ENCODE data around the gene SLC4A1AP. TPM values are rescaled to one million over a fixed set of nuclear protein-coding genes. Genes with fewer than 3 reads are reported as not detected.
"Not testable (repeated sequence)": the region's sequence is repeated elsewhere in the genome, so short reads cannot be mapped to it uniquely, and the experiment has no call there.

Gene SLC4A1AP
- total and polyA plus RNA-seq, 2 donors (not counting 1 experiment from before 2014, with no cell fraction given): 8.9 to 23.1 TPM

DNA sequence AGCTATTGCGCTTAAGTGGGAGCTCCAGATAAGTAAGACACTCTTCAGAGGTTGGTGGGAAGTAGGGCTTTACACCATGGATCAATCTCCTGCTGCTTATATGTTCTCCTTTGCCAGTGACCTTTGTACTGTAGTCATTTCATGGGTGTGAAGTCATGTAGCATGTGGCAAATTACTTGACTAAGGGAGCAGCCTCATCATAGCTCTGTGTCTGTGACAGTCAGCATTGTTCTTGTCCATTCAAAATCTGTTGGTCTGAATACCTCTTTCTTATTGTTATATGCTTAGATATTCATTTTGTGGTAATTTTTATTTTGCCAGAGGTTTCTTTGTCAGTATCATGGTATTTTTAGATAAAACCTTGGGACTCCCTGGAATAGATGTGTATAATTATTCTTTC lies 18.2 kb downstream of the SLC4A1AP start:
- Mint-ChIP-seq H3K9me3 (ENCODE audit: insufficient read depth) (no peaks in the 10 kb centered on the region), H3K27ac (no peak overlapping the region), H3K4me1 (peaks cover 5% of the 10 kb centered on the region), H3K27me3 (no peaks in the 10 kb centered on the region), H3K4me3 (no peak overlapping the region)
- TF ChIP-seq, protein P1, sequence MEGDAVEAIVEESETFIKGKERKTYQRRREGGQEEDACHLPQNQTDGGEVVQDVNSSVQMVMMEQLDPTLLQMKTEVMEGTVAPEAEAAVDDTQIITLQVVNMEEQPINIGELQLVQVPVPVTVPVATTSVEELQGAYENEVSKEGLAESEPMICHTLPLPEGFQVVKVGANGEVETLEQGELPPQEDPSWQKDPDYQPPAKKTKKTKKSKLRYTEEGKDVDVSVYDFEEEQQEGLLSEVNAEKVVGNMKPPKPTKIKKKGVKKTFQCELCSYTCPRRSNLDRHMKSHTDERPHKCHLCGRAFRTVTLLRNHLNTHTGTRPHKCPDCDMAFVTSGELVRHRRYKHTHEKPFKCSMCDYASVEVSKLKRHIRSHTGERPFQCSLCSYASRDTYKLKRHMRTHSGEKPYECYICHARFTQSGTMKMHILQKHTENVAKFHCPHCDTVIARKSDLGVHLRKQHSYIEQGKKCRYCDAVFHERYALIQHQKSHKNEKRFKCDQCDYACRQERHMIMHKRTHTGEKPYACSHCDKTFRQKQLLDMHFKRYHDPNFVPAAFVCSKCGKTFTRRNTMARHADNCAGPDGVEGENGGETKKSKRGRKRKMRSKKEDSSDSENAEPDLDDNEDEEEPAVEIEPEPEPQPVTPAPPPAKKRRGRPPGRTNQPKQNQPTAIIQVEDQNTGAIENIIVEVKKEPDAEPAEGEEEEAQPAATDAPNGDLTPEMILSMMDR (IDR thresholded peaks at IDR 0.05): no peak
- TF ChIP-seq EZH2 (IDR thresholded peaks at IDR 0.05; ENCODE audit: borderline replicate concordance, insufficient read depth, low read depth, low read length, poor library complexity, severe bottlenecking): no peak
- Histone ChIP-seq H3K9me3 (ENCODE audit: control extremely low read depth in 1 of 3, control insufficient read depth in 2 of 3, insufficient read depth in 1 of 3, low read length in 2 of 3) (no peaks in the 10 kb centered on the region), H3K4me1 (ENCODE audit: control insufficient read depth in 2 of 2, insufficient read depth in 2 of 2, low read length in 2 of 2) (no peaks in the 10 kb centered on the region), H2AFZ (ENCODE audit: insufficient read depth, low read depth, low read length, poor library complexity, severe bottlenecking) (no peak overlapping the region), H3K4me2 (replicated peaks; ENCODE audit: low read depth, low read length, poor library complexity, severe bottlenecking) (no peak overlapping the region), H3K9ac (ENCODE audit: low read length) (no peak overlapping the region), H3K27me3 (replicated peaks in 1 of 4; ENCODE audit: control extremely low read depth in 1 of 4, control insufficient read depth in 3 of 4, insufficient read depth in 4 of 4, low read length in 3 of 4) (no peaks in the 10 kb centered on the region), H3K4me3 (ENCODE audit: control extremely low read depth in 1 of 5, extremely low read depth in 1 of 5, insufficient read depth in 1 of 5, low read depth in 2 of 5, low read length in 4 of 5) (no peak overlapping the region), H3K79me2 (ENCODE audit: control insufficient read depth, insufficient read depth, low read length) (no peaks in the 10 kb centered on the region), H3K36me3 (replicated peaks in 1 of 2; ENCODE audit: control extremely low read depth in 1 of 2, control insufficient read depth in 1 of 2, extremely low read depth in 1 of 2, insufficient read depth in 2 of 2, low read length in 1 of 2) (peaks cover 2 to 62% of the 10 kb centered on the region in 2 experiments), H3K27ac (ENCODE audit: low read length in 2 of 2) (no peak overlapping the region), H4K20me1 (ENCODE audit: control insufficient read depth, insufficient read depth, low read length, poor library complexity, severe bottlenecking) (no peaks in the 10 kb centered on the region)
- no peak for DNase-seq
- intact Hi-C loops (cut with micrococcal nuclease): loop anchor here (2.0 to 10.0 kb wide), 4 partner anchors 19 to 585 kb away; partner anchors contain the start of genes CCDC121, GPN1, KRTCAP3 and SLC4A1AP
- ChIA-PET POLR2A (no interaction called here), CTCF (interaction anchor here (0.6 to 4.8 kb wide), 13 partner anchors 8 to 248 kb away, joined by 3 to 52 read pairs (median 6); partner anchors contain the start of genes SLC4A1AP and SUPT7L)
- ATAC-seq (ENCODE audit: low read depth): no peak
- WGBS (ENCODE audit: insufficient coverage): 100% methylated on average over 1 of the region's 1 CpG

DNA sequence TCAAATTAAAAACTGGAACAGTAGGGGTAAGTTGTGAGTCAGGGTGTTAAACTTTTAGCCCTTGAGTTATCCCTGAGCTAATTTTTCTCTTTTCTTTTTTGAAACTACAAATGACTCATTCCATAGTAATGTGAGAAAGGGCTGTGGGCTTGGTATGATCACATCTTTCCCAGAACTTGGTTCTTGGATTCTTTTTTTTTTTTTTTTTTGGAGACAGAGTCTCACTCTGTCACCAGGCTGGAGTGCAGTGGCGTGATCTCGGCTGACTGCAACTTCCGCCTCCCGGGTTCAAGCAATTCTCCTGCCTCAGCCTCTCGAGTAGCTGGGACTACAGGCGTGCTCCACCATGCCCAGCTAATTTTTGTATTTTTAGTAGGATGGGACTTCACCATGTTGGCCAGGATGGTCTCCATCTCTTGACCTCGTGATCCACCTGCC lies 18.7 kb downstream of the SLC4A1AP start:
- CTCF ChIA-PET: interaction anchor here (0.6 to 4.8 kb wide), 19 partner anchors 8 to 770 kb away, joined by 3 to 52 read pairs (median 6); partner anchors contain the start of genes SLC4A1AP and SUPT7L
- H3K27ac Mint-ChIP-seq: not testable (repeated sequence)

More for the DNA sequence above, 18.7 kb downstream of the SLC4A1AP start:
- H3K27ac ChIP-seq (ENCODE audit: low read length in 2 of 2); H3K9ac ChIP-seq (ENCODE audit: low read length); ATAC-seq (ENCODE audit: low read depth); POLR2A ChIA-PET; H3K27me3 ChIP-seq (replicated peaks in 1 of 4; ENCODE audit: control extremely low read depth in 1 of 4, control insufficient read depth in 3 of 4, insufficient read depth in 4 of 4, low read length in 3 of 4); H3K79me2 ChIP-seq (ENCODE audit: control insufficient read depth, insufficient read depth, low read length); H3K4me1 Mint-ChIP-seq; H3K9me3 ChIP-seq (ENCODE audit: control extremely low read depth in 1 of 3, control insufficient read depth in 2 of 3, insufficient read depth in 1 of 3, low read length in 2 of 3); H3K4me1 ChIP-seq (ENCODE audit: control insufficient read depth in 2 of 2, insufficient read depth in 2 of 2, low read length in 2 of 2); H3K27me3 Mint-ChIP-seq; H3K4me3 ChIP-seq (ENCODE audit: control extremely low read depth in 1 of 5, extremely low read depth in 1 of 5, insufficient read depth in 1 of 5, low read depth in 2 of 5, low read length in 4 of 5); DNase-seq; H3K4me2 ChIP-seq (replicated peaks; ENCODE audit: low read depth, low read length, poor library complexity, severe bottlenecking); H3K4me3 Mint-ChIP-seq; H3K9me3 Mint-ChIP-seq (ENCODE audit: insufficient read depth); H4K20me1 ChIP-seq (ENCODE audit: control insufficient read depth, insufficient read depth, low read length, poor library complexity, severe bottlenecking); H2AFZ ChIP-seq (ENCODE audit: insufficient read depth, low read depth, low read length, poor library complexity, severe bottlenecking): not testable (repeated sequence)
- WGBS (ENCODE audit: insufficient coverage): 92% methylated on average over 5 of the region's 7 CpGs
- intact Hi-C loops (cut with micrococcal nuclease): loop anchor here (2.0 to 10.0 kb wide), 4 partner anchors 20 to 585 kb away; partner anchors contain the start of genes CCDC121, GPN1, KRTCAP3 and SLC4A1AP
- peaks cover 2 to 62% of the 10 kb centered on the region in 2 experiments for H3K36me3 ChIP-seq (replicated peaks in 1 of 2; ENCODE audit: control extremely low read depth in 1 of 2, control insufficient read depth in 1 of 2, extremely low read depth in 1 of 2, insufficient read depth in 2 of 2, low read length in 1 of 2)
